ENCODE data around the gene ARAP2.

The ARAP2 gene

DNA sequence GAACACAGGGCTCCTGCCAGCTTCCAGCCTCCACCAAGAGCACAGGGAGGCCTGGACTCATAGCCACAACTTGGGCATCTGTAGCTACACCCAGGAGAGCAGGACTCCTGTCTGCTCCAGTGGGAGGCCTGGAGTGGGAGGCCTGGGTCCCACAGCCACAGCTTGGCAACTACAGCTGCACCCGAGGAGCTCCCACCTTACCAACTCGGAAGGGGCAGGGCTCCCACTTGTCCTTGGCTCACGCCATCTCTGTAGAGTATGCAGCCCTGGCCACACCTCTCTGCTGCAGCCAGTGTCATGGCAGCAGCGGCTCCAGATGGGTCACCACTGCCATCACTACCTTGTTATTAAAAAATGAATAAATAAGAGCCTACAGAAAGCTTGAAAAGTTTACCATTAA, 45.5 kb downstream of the ARAP2 start:
- TF ChIP-seq, protein P1, sequence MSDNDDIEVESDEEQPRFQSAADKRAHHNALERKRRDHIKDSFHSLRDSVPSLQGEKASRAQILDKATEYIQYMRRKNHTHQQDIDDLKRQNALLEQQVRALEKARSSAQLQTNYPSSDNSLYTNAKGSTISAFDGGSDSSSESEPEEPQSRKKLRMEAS (IDR thresholded peaks at IDR 0.05), result no peak
- TF ChIP-seq TEAD4 (IDR thresholded peaks at IDR 0.05) (no peak), RAD21 (IDR thresholded peaks at IDR 0.05; ENCODE audit: low read depth) (no peak), CREB1 (IDR thresholded peaks at IDR 0.05; ENCODE audit: low read depth) (no peak), FOXM1 (IDR thresholded peaks at IDR 0.05; ENCODE audit: borderline replicate concordance, low read depth) (no peak), YY1 (IDR thresholded peaks at IDR 0.05; ENCODE audit: low read depth) (no peak), TCF12 (IDR thresholded peaks at IDR 0.05; ENCODE audit: low read depth) (no peak), TAF1 (IDR thresholded peaks at IDR 0.05; ENCODE audit: low read depth) (no peak), CEBPB (IDR thresholded peaks at IDR 0.05) (no peak), EP300 (IDR thresholded peaks at IDR 0.05; ENCODE audit: borderline replicate concordance) (no peak), NFIC (IDR thresholded peaks at IDR 0.05) (no peak), EGR1 (IDR thresholded peaks at IDR 0.05) (no peak), ZBTB7A (IDR thresholded peaks at IDR 0.05; ENCODE audit: low read depth) (no peak)
- TF ChIP-seq, protein P2, sequence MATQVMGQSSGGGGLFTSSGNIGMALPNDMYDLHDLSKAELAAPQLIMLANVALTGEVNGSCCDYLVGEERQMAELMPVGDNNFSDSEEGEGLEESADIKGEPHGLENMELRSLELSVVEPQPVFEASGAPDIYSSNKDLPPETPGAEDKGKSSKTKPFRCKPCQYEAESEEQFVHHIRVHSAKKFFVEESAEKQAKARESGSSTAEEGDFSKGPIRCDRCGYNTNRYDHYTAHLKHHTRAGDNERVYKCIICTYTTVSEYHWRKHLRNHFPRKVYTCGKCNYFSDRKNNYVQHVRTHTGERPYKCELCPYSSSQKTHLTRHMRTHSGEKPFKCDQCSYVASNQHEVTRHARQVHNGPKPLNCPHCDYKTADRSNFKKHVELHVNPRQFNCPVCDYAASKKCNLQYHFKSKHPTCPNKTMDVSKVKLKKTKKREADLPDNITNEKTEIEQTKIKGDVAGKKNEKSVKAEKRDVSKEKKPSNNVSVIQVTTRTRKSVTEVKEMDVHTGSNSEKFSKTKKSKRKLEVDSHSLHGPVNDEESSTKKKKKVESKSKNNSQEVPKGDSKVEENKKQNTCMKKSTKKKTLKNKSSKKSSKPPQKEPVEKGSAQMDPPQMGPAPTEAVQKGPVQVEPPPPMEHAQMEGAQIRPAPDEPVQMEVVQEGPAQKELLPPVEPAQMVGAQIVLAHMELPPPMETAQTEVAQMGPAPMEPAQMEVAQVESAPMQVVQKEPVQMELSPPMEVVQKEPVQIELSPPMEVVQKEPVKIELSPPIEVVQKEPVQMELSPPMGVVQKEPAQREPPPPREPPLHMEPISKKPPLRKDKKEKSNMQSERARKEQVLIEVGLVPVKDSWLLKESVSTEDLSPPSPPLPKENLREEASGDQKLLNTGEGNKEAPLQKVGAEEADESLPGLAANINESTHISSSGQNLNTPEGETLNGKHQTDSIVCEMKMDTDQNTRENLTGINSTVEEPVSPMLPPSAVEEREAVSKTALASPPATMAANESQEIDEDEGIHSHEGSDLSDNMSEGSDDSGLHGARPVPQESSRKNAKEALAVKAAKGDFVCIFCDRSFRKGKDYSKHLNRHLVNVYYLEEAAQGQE (IDR thresholded peaks at IDR 0.05; ENCODE audit: low read depth), result no peak
- TF ChIP-seq, protein P3, sequence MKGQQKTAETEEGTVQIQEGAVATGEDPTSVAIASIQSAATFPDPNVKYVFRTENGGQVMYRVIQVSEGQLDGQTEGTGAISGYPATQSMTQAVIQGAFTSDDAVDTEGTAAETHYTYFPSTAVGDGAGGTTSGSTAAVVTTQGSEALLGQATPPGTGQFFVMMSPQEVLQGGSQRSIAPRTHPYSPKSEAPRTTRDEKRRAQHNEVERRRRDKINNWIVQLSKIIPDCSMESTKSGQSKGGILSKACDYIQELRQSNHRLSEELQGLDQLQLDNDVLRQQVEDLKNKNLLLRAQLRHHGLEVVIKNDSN (IDR thresholded peaks at IDR 0.05), result no peak

DNA sequence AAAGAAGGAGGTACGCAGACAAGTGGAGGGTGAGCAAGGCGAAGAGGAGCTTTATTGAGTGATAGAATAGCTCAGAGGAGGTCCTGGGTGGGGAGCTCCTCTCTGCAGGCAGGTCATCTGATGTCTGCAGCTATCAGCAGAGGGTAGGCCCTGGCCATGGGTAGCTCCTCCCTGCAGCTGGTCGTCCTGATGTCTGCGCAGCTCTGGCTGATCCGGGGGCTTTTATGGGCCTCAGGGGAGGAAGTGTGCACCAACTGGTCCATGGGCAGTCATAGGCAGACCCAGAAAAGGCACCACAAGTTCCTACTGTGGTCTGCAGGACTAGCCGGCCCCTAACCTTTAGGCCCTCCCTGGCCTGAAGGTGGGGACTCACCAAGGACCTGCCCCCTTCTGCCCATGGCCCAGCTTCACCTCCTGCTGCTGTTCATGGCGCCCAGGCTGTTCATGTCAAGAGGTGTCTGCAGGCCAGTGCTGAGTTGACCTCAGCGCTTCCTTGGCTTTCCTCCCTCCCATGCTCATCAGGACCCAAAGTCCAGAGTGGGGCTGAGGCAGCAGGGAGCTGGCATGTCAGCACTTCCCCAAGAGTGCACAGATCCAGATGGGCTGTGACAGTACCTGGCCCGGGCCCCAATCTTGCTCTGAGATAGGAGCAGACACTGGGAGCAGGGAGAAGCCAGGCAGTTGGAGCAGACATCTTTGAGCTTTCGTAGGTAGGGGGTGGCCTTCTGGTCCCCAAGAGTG, 46.1 kb downstream of the ARAP2 start:
- TF ChIP-seq YY1 (IDR thresholded peaks at IDR 0.05; ENCODE audit: low read depth) (no peak), NFIC (IDR thresholded peaks at IDR 0.05) (no peak), EGR1 (IDR thresholded peaks at IDR 0.05) (no peak), CREB1 (IDR thresholded peaks at IDR 0.05; ENCODE audit: low read depth) (no peak), ZBTB7A (IDR thresholded peaks at IDR 0.05; ENCODE audit: low read depth) (no peak), EP300 (IDR thresholded peaks at IDR 0.05; ENCODE audit: borderline replicate concordance) (no peak), CEBPB (IDR thresholded peaks at IDR 0.05) (no peak), TCF12 (IDR thresholded peaks at IDR 0.05; ENCODE audit: low read depth) (no peak), TEAD4 (IDR thresholded peaks at IDR 0.05) (no peak), TAF1 (IDR thresholded peaks at IDR 0.05; ENCODE audit: low read depth) (no peak), FOXM1 (IDR thresholded peaks at IDR 0.05; ENCODE audit: borderline replicate concordance, low read depth) (no peak), RAD21 (IDR thresholded peaks at IDR 0.05; ENCODE audit: low read depth) (no peak)
- TF ChIP-seq, protein P3 (IDR thresholded peaks at IDR 0.05), result no peak
- TF ChIP-seq, protein P1 (IDR thresholded peaks at IDR 0.05), result no peak

DNA sequence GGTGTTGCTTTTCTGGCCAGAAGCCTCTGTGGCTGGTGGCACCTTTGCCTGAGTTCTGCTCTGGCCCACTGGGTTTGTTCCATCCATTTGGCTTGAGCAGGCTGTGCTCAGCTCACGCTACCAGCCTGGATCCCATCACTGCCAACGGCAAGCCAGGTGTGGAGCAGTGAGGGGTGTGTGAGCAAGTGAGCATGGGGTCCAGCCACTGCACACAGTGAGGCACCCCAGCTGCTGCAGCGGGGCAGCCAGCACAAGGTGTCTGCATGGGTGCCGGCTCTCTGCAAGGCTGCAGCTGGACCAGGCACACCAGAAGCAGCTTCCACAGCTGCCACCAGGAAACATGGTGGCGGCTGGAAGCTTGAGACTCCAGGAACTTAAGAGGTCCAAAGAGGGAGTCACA, 46.8 kb downstream of the ARAP2 start:
- no peak for TF ChIP-seq EP300 (IDR thresholded peaks at IDR 0.05; ENCODE audit: borderline replicate concordance)
- TF ChIP-seq TCF12 (IDR thresholded peaks at IDR 0.05; ENCODE audit: low read depth), result no peak
- no peak for TF ChIP-seq CREB1 (IDR thresholded peaks at IDR 0.05; ENCODE audit: low read depth)
- TF ChIP-seq, protein P1 (IDR thresholded peaks at IDR 0.05), result no peak
- TF ChIP-seq, protein P2 (IDR thresholded peaks at IDR 0.05; ENCODE audit: low read depth), result no peak
- TF ChIP-seq YY1 (IDR thresholded peaks at IDR 0.05; ENCODE audit: low read depth), result no peak
- TF ChIP-seq, protein P3 (IDR thresholded peaks at IDR 0.05), result no peak
- no peak for TF ChIP-seq TEAD4 (IDR thresholded peaks at IDR 0.05)
- TF ChIP-seq CEBPB (IDR thresholded peaks at IDR 0.05), result no peak
- no peak for TF ChIP-seq NFIC (IDR thresholded peaks at IDR 0.05)
- TF ChIP-seq FOXM1 (IDR thresholded peaks at IDR 0.05; ENCODE audit: borderline replicate concordance, low read depth), result no peak
- no peak for TF ChIP-seq TAF1 (IDR thresholded peaks at IDR 0.05; ENCODE audit: low read depth)
- TF ChIP-seq ZBTB7A (IDR thresholded peaks at IDR 0.05; ENCODE audit: low read depth), result no peak
- TF ChIP-seq RAD21 (IDR thresholded peaks at IDR 0.05; ENCODE audit: low read depth), result no peak
- no peak for TF ChIP-seq EGR1 (IDR thresholded peaks at IDR 0.05)

DNA sequence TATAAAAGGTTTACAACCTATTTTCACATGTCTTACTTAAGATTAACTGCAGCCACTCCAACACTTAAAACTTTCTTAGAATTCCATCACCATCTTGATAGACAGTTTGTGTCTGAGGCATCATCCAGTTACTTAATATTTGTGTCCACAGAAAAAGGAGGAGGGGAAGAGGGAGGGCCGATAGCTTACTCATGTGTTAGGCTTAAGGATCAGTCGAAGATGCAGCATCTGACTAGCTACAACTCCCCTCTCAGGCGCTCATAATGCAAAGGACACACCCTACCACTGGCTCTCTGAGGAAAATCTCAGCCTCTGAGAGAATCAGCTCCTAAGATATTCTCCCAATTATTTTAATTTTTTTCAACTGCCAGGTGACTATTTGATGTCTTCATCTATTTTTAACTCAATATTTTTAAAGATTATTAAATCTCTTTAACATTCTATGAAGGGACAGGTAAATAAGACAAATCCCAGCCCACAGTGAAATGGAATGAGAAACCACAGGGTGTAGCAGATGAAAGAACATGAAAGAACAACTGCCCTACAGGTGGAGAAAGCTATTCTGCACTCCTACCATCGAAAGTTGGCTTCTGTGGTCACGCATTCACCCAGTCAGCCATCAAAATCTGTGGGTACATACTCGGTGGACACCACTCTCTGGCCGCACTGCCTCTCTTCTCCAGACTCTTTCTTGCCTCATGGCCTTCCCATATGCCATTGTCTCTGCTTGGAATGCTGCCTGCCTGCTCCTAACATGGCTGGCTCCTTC, 48.0 kb downstream of the ARAP2 start:
- TF ChIP-seq FOXM1 (IDR thresholded peaks at IDR 0.05; ENCODE audit: borderline replicate concordance, low read depth), result no peak
- TF ChIP-seq, protein P2 (IDR thresholded peaks at IDR 0.05; ENCODE audit: low read depth), result no peak
- TF ChIP-seq, protein P3 (IDR thresholded peaks at IDR 0.05), result no peak
- TF ChIP-seq CEBPB (IDR thresholded peaks at IDR 0.05), result no peak
